Loucy (cell line): ENCODE data around the gene ZNF469.

Source experiments
- CTCF ChIP-seq: fragments of 200-600 bp; sonication (generic); conservative IDR thresholded peaks from 2 replicates; pipeline ENCODE4 v1.5.1; 2014; ENCODE audit warnings: mild to moderate bottlenecking, antibody characterized with exemption, low read length
- EZH2phosphoT487 ChIP-seq: fragments of 200-600 bp; IDR thresholded peaks from 2 replicates; pipeline ENCODE4 v1.6.1; 2018; ENCODE audit warnings: antibody characterized with exemption, mild to moderate bottlenecking, moderate library complexity, borderline replicate concordance

GRCh38 chr16:88337538-88337937 lies 45.2 kb upstream of the ZNF469 start:
- TF ChIP-seq CTCF: no peak
- no peak for TF ChIP-seq EZH2phosphoT487
